ENCODE results near the gene ETV6.

The ETV6 gene

GRCh38 chr12:11830307-11830801 lies 180.9 kb downstream of the ETV6 start:
- Histone ChIP-seq H3K79me2 (ENCODE audit: insufficient read depth, low read depth) (no peaks in the 10 kb centered on the region), H3K9ac (peak overlapping the region; percentile 33; the same call in 1 of the 2 replicates), H3K4me2 (peak overlapping the region; percentile 83), H3K27ac (peak overlapping the region; percentile 73), H3K4me1 (ENCODE audit: low read depth, poor library complexity, severe bottlenecking) (peaks cover 96% of the 10 kb centered on the region), H3K27me3 (ENCODE audit: insufficient read depth, low read depth) (no peaks in the 10 kb centered on the region), H2AFZ (ENCODE audit: low read depth) (peak overlapping the region; percentile 41), H3K4me3 (IDR thresholded peaks at IDR 0.05; ENCODE audit: insufficient read depth, low read depth, low read length) (no peak overlapping the region), H4K20me1 (ENCODE audit: insufficient read depth) (no peaks in the 10 kb centered on the region), H3K36me3 (ENCODE audit: insufficient read depth) (no peaks in the 10 kb centered on the region)
- TF ChIP-seq, protein P1, sequence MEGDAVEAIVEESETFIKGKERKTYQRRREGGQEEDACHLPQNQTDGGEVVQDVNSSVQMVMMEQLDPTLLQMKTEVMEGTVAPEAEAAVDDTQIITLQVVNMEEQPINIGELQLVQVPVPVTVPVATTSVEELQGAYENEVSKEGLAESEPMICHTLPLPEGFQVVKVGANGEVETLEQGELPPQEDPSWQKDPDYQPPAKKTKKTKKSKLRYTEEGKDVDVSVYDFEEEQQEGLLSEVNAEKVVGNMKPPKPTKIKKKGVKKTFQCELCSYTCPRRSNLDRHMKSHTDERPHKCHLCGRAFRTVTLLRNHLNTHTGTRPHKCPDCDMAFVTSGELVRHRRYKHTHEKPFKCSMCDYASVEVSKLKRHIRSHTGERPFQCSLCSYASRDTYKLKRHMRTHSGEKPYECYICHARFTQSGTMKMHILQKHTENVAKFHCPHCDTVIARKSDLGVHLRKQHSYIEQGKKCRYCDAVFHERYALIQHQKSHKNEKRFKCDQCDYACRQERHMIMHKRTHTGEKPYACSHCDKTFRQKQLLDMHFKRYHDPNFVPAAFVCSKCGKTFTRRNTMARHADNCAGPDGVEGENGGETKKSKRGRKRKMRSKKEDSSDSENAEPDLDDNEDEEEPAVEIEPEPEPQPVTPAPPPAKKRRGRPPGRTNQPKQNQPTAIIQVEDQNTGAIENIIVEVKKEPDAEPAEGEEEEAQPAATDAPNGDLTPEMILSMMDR (conservative IDR thresholded peaks at IDR 0.05; ENCODE audit: low read depth, low read length) = no peak

DNA sequence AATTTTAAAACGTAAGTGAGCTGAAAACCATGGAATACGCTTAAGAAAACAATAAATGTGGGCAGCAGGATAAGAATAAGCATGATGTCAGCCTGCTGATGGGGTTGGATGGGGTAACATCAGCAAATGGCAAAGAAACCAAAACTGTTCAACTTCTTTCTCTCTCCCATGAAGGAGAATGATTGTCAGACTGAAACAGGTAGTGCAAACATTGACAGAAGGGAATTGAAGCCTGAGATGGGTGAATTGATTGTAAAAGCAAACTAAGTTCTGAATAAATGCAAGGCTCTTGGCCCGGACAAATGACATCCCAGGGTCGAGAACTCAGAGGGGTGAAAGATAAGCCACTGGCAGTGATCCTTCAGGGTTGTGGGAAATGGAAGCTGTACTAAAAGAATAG lies 182.6 kb downstream of the ETV6 start:
- Histone ChIP-seq H3K4me2 (0 out of 2 replicates have a peak overlapping the region, but pooled peaks have one; percentile 83), H3K79me2 (ENCODE audit: insufficient read depth, low read depth) (no peaks in the 10 kb centered on the region), H3K27ac (no peak overlapping the region), H4K20me1 (ENCODE audit: insufficient read depth) (no peaks in the 10 kb centered on the region), H2AFZ (ENCODE audit: low read depth) (no peak overlapping the region), H3K9ac (no peak overlapping the region), H3K36me3 (ENCODE audit: insufficient read depth) (no peaks in the 10 kb centered on the region), H3K4me1 (ENCODE audit: low read depth, poor library complexity, severe bottlenecking) (peaks cover 95% of the 10 kb centered on the region), H3K4me3 (IDR thresholded peaks at IDR 0.05; ENCODE audit: insufficient read depth, low read depth, low read length) (no peak overlapping the region), H3K27me3 (ENCODE audit: insufficient read depth, low read depth) (no peaks in the 10 kb centered on the region)
- TF ChIP-seq, protein P1 (conservative IDR thresholded peaks at IDR 0.05; ENCODE audit: low read depth, low read length) = no peak

DNA sequence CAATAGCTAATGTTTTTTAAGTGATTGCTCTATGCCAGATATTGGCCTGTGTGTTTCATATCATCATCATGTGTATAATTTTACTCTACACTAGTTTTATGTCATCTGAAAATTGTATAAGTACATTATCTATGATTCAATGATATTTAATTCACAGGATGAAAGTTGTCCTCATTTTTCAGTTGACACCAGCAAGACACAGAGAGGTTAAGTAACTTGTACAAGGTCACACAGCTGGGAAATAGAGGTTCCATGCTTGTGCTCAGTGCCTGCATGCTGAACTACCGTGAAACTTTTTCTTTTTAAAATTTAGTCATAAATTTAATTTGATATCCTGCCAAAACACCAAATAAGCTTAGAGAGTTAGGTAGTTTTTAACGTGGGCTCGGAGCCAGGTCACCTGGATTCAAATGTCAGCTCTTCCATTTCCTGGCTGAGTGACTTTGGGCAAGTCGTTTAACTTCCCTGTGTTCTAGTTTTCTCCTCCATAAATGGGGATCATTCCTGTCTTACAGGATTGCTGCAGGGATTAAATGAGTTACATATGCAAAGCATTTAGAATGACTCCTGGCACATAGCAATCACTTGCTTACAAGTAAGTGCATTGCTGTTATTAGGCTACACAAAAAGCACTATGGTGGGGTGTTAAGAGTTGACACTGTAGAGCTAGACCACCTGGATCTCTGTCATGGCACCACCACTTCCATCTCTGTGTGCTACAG lies 183.9 kb downstream of the ETV6 start:
- no peak overlapping the region for H3K27ac ChIP-seq
- TF ChIP-seq, protein P1 (conservative IDR thresholded peaks at IDR 0.05; ENCODE audit: low read depth, low read length) = no peak
- no peak overlapping the region for H2AFZ ChIP-seq (ENCODE audit: low read depth)
- H3K4me1 ChIP-seq (ENCODE audit: low read depth, poor library complexity, severe bottlenecking) = peaks cover 94% of the 10 kb centered on the region
- H3K27me3 ChIP-seq (ENCODE audit: insufficient read depth, low read depth) = no peaks in the 10 kb centered on the region
- H3K9ac ChIP-seq = no peak overlapping the region
- no peak overlapping the region for H3K4me2 ChIP-seq
- H3K4me3 ChIP-seq (IDR thresholded peaks at IDR 0.05; ENCODE audit: insufficient read depth, low read depth, low read length) = no peak overlapping the region
- H4K20me1 ChIP-seq (ENCODE audit: insufficient read depth) = no peaks in the 10 kb centered on the region
- H3K36me3 ChIP-seq (ENCODE audit: insufficient read depth) = no peaks in the 10 kb centered on the region
- no peaks in the 10 kb centered on the region for H3K79me2 ChIP-seq (ENCODE audit: insufficient read depth, low read depth)

DNA sequence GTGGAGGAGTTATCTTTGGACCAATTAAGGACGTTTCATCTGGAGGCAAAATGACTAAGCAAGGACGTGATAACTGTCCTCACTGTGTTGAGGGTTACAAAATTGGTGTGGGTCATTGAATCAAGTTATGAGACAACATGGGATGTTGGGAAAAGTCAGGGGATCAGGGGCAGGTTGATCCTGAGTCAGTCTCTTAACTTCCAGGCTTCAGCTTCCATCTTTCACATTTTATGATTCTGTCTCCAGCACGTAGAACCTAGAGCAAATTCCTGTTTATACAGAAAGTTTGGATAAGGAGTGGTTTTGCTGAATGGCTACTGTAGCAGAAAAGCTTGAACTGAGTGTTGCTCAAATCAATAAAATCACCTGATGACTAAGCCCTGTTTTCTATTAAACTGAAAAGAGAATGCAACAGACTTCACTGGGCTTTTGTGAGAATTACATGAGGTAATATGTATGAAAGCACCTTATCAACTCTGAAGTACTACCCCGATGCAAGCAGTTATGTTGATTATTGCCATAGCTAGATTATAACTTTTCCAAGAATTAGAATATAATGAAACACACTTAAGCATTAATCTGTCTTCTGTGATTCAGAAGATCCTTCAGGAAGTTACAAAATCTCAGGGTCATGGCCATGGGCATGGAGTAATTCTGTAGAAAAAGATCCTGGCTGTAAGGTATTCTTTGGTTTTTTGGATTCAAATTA lies 184.8 kb downstream of the ETV6 start:
- no peaks in the 10 kb centered on the region for H4K20me1 ChIP-seq (ENCODE audit: insufficient read depth)
- peaks cover 84% of the 10 kb centered on the region for H3K4me1 ChIP-seq (ENCODE audit: low read depth, poor library complexity, severe bottlenecking)
- peak overlapping the region; percentile 15; the same call in 1 of the 2 replicates for H3K4me2 ChIP-seq
- H3K4me3 ChIP-seq (IDR thresholded peaks at IDR 0.05; ENCODE audit: insufficient read depth, low read depth, low read length) = no peak overlapping the region
- no peaks in the 10 kb centered on the region for H3K27me3 ChIP-seq (ENCODE audit: insufficient read depth, low read depth)
- H3K79me2 ChIP-seq (ENCODE audit: insufficient read depth, low read depth) = no peaks in the 10 kb centered on the region
- TF ChIP-seq, protein P1 (conservative IDR thresholded peaks at IDR 0.05; ENCODE audit: low read depth, low read length) = no peak
- H3K9ac ChIP-seq = no peak overlapping the region
- H2AFZ ChIP-seq (ENCODE audit: low read depth) = no peak overlapping the region
- H3K27ac ChIP-seq = no peak overlapping the region
- no peaks in the 10 kb centered on the region for H3K36me3 ChIP-seq (ENCODE audit: insufficient read depth)

All from KMS-11 (cell line).